ENCODE results near the gene NACC2. TPM values are rescaled to one million over a fixed set of nuclear protein-coding genes. Genes with fewer than 3 reads are reported as not detected.

The NACC2 gene
- total and polyA plus RNA-seq, 2 experiments from 2014 or later = 3.8 to 20.8 TPM

DNA sequence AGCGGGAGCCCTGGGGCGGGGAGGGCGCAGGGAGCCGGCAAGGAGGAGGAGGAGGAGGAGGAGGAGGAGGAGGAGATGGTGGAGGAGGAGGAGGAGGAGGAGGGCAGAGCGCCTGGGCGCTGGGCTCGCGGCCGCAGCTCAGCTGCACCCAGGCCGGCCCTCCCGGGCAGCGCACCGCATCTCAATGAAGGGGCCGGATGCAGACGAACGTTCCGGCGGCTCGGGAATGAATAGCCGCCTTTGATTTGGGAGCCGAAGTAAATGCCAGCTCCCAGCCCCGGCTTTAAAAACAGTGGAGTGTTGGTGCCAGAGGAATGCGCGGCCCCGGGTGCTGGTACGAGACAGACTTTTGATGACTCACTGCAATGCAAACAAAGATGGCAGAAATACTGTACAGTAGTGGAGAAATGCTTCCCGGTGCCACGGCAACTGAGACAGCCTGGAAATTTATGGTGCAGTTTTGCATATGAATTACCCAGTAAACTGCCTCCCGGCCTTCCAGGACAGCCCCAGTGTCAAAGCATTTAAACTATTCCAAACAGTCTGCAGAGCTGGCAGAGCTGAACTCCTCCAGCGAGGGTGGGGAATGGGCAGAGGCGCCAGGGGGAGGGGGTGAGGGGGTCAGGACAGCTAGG is 43.1 kb downstream of the NACC2 start:
- no peaks in the 10 kb centered on the region; the same call in 1 of the 2 replicates for H4K20me1 ChIP-seq (replicated peaks; ENCODE audit: insufficient read depth)

GRCh38 chr9:136051453-136051836 is 43.6 kb downstream of the NACC2 start:
- Histone ChIP-seq H4K20me1 (replicated peaks; ENCODE audit: insufficient read depth) (no peaks in the 10 kb centered on the region; the same call in 1 of the 2 replicates), H3K4me2 (peak overlapping the region; percentile 92), H3K4me1 (ENCODE audit: insufficient read depth) (peaks cover 19% of the 10 kb centered on the region), H3K79me2 (replicated peaks; ENCODE audit: insufficient read depth) (no peaks in the 10 kb centered on the region), H3F3A (replicated peaks; ENCODE audit: low read depth) (peaks cover 10% of the 10 kb centered on the region; the same call in 1 of the 2 replicates), H3K36me3 (ENCODE audit: insufficient read depth) (no peaks in the 10 kb centered on the region), H3K27me3 (ENCODE audit: insufficient read depth) (no peaks in the 10 kb centered on the region; the same call in 1 of the 2 replicates), H3K9me2 (ENCODE audit: insufficient read depth) (no peaks in the 10 kb centered on the region), H2AFZ (0 out of 2 replicates have a peak overlapping the region, but pooled peaks have one; percentile 72), H3K27ac (ENCODE audit: low read depth) (no peak overlapping the region), H3K4me3 (peak overlapping the region; percentile 78)
- H3K36me3 Mint-ChIP-seq (ENCODE audit: low read depth) = no peaks in the 10 kb centered on the region
- H3K27me3 Mint-ChIP-seq (ENCODE audit: insufficient read depth, low read depth, poor library complexity) = peaks cover 9% of the 10 kb centered on the region
- TF ChIP-seq POLR2AphosphoS5 (IDR thresholded peaks at IDR 0.05; ENCODE audit: low read depth) (peak; percentile 7; the same call in 1 of the 2 replicates), ZNF331 (CRISPR knock-in tag; IDR thresholded peaks at IDR 0.05; ENCODE audit: low read depth) (no peak), ZNF114 (CRISPR knock-in tag; IDR thresholded peaks at IDR 0.05) (no peak)
- peak; percentile 57 for DNase-seq (ENCODE audit: low spot score)
- H3K4me1 Mint-ChIP-seq = peaks cover 35% of the 10 kb centered on the region
- ATAC-seq = peak; percentile 40
- peak overlapping the region; percentile 67; the same call in 2 of the 3 replicates for H3K4me3 Mint-ChIP-seq
- H3K9me3 Mint-ChIP-seq = no peaks in the 10 kb centered on the region
- no peak overlapping the region for H3K27ac Mint-ChIP-seq

More for the DNA sequence above, 43.1 kb downstream of the NACC2 start:
- H3K9me2 ChIP-seq (ENCODE audit: insufficient read depth) = no peaks in the 10 kb centered on the region
- no peak for TF ChIP-seq ETS1 (IDR thresholded peaks at IDR 0.05)
- no peak for TF ChIP-seq ZNF114 (CRISPR knock-in tag; IDR thresholded peaks at IDR 0.05)
- TF ChIP-seq CREB1 (CRISPR knock-in tag; IDR thresholded peaks at IDR 0.05; ENCODE audit: low read depth) = no peak
- TF ChIP-seq EZH2 (IDR thresholded peaks at IDR 0.05; ENCODE audit: low read depth, unreplicated experiment) = no peak
- H3K4me3 ChIP-seq = peak overlapping the region; percentile 78
- Mint-ChIP-seq H3K9me3 (no peaks in the 10 kb centered on the region), H3K36me3 (ENCODE audit: low read depth) (no peaks in the 10 kb centered on the region), H3K27ac (peak overlapping the region; percentile 72; the same call in 1 of the 2 replicates), H3K4me1 (peaks cover 32% of the 10 kb centered on the region), H3K27me3 (ENCODE audit: insufficient read depth, low read depth, poor library complexity) (peaks cover 9% of the 10 kb centered on the region), H3K4me3 (peak overlapping the region; percentile 75)
- H3K79me2 ChIP-seq (replicated peaks; ENCODE audit: insufficient read depth) = no peaks in the 10 kb centered on the region
- peaks cover 22% of the 10 kb centered on the region for H3K4me1 ChIP-seq (ENCODE audit: insufficient read depth)
- ATAC-seq (peak; percentile 24), DNase-seq (ENCODE audit: low spot score) (peak; percentile 91)
- no peaks in the 10 kb centered on the region; the same call in 1 of the 2 replicates for H3K27me3 ChIP-seq (ENCODE audit: insufficient read depth)
- no peak overlapping the region for H3K27ac ChIP-seq (ENCODE audit: low read depth)
- no peak overlapping the region for H2AFZ ChIP-seq
- no peaks in the 10 kb centered on the region for H3K36me3 ChIP-seq (ENCODE audit: insufficient read depth)
- H3K4me2 ChIP-seq = peak overlapping the region; percentile 92
- peaks cover 11% of the 10 kb centered on the region; the same call in 1 of the 2 replicates for H3F3A ChIP-seq (replicated peaks; ENCODE audit: low read depth)

GRCh38 chr9:136050701-136051452 is 44.2 kb downstream of the NACC2 start:
- H3K36me3 Mint-ChIP-seq (ENCODE audit: low read depth) = no peaks in the 10 kb centered on the region
- Histone ChIP-seq H3K79me2 (replicated peaks; ENCODE audit: insufficient read depth) (no peaks in the 10 kb centered on the region), H3K27me3 (ENCODE audit: insufficient read depth) (no peaks in the 10 kb centered on the region; the same call in 1 of the 2 replicates), H3K4me2 (peak overlapping the region; percentile 92), H3K4me1 (ENCODE audit: insufficient read depth) (peaks cover 16% of the 10 kb centered on the region), H3K27ac (ENCODE audit: low read depth) (no peak overlapping the region), H3K36me3 (ENCODE audit: insufficient read depth) (no peaks in the 10 kb centered on the region), H3K9me2 (ENCODE audit: insufficient read depth) (no peaks in the 10 kb centered on the region), H4K20me1 (replicated peaks; ENCODE audit: insufficient read depth) (no peaks in the 10 kb centered on the region; the same call in 1 of the 2 replicates), H3F3A (replicated peaks; ENCODE audit: low read depth) (peaks cover 9% of the 10 kb centered on the region; the same call in 1 of the 2 replicates), H2AFZ (0 out of 2 replicates have a peak overlapping the region, but pooled peaks have one; percentile 72), H3K4me3 (peak overlapping the region; percentile 78)
- peaks cover 35% of the 10 kb centered on the region for H3K4me1 Mint-ChIP-seq
- peak; percentile 9 for ATAC-seq
- H3K4me3 Mint-ChIP-seq = peak overlapping the region; percentile 67
- TF ChIP-seq JUNB (IDR thresholded peaks at IDR 0.05; ENCODE audit: unreplicated experiment) = no peak
- no peak for TF ChIP-seq NANOG (IDR thresholded peaks at IDR 0.05; ENCODE audit: borderline replicate concordance)
- TF ChIP-seq ZNF114 (CRISPR knock-in tag; IDR thresholded peaks at IDR 0.05) = no peak
- no peak; the same call in 1 of the 2 replicates for TF ChIP-seq POLR2AphosphoS5 (IDR thresholded peaks at IDR 0.05; ENCODE audit: low read depth)
- no peak for TF ChIP-seq CTCF (conservative IDR thresholded peaks at IDR 0.05; ENCODE audit: low read depth in 2 of 2)
- TF ChIP-seq REST (IDR thresholded peaks at IDR 0.05; ENCODE audit: unreplicated experiment) = no peak
- H3K27me3 Mint-ChIP-seq (ENCODE audit: insufficient read depth, low read depth, poor library complexity) = peaks cover 9% of the 10 kb centered on the region
- no peak overlapping the region for H3K27ac Mint-ChIP-seq
- no peaks in the 10 kb centered on the region for H3K9me3 Mint-ChIP-seq
- peak; percentile 50 for DNase-seq (ENCODE audit: low spot score)
